Vagina (tissue), 2 donors: ENCODE results near the gene ZMIZ1. TPM values are rescaled to one million over a fixed set of nuclear protein-coding genes. Genes with fewer than 3 reads are reported as not detected.

ENCODE experiments used
- DNase-seq, 2 donors: peaks; one replicate each; pipeline ENCODE4 v3.0.0-alpha.2; 2017; ENCODE audit errors: extremely low spot score in 2 of 2
- H3K27ac ChIP-seq: fragments of 200-600 bp; sonication (generic); one replicate; pipeline ENCODE4 v1.5.1; 2019
- H3K27me3 ChIP-seq: fragments of 200-600 bp; sonication (generic); one replicate; pipeline ENCODE4 v1.5.1; 2019
- H3K36me3 ChIP-seq, 2 donors: fragments of 200-600 bp; sonication (generic); one replicate each; pipeline ENCODE4 v1.5.1; 2017 to 2019
- H3K4me1 ChIP-seq: fragments of 200-600 bp; sonication (generic); one replicate; pipeline ENCODE4 v1.5.1; 2019
- H3K4me3 ChIP-seq, 2 donors: fragments of 200-600 bp; sonication (generic); 1 replicate in 1 of 2; 2 replicates in 1 of 2; pipeline ENCODE4 v1.5.1; 2016 to 2019
- H3K9me3 ChIP-seq: fragments of 200-600 bp; sonication (generic); one replicate; pipeline ENCODE4 v1.5.1; 2019
- CTCF ChIP-seq, 3 experiments: fragments of 450-650 bp in 2 of 3; fragments of 200-600 bp in 1 of 3; sonication (generic) in 1 of 3; IDR thresholded peaks; one replicate each; pipeline ENCODE4 v1.5.1; 2017 to 2019; ENCODE audit warnings: antibody characterized with exemption in 3 of 3, mild to moderate bottlenecking in 2 of 3, moderate library complexity in 2 of 3
- POLR2A ChIP-seq, 2 donors: fragments of 450-650 bp; IDR thresholded peaks; one replicate each; pipeline ENCODE4 v1.6.1; 2017; ENCODE audit warnings: antibody characterized with exemption in 2 of 2, mild to moderate bottlenecking in 2 of 2, moderate library complexity in 2 of 2
- POLR2AphosphoS5 ChIP-seq, 2 donors: sonication (generic); formaldehyde crosslinking; IDR thresholded peaks; one replicate each; pipeline ENCODE4 v1.9.0; 2017; ENCODE audit warnings: antibody characterized with exemption in 2 of 2, mild to moderate bottlenecking in 2 of 2, low read depth in 1 of 2; ENCODE audit not compliant: insufficient read depth in 1 of 2
- intact Hi-C: fragments of 100-400 bp; cut with DNase I; formaldehyde crosslinking; loops from one replicate; pipeline ENCODE4 v1.15.1; 2023
- total RNA-seq: library from RNA; depleted of rRNA; stranded (reverse); fragments of >200 nt; gene quantifications from one replicate; pipeline ENCODE4 v1.2.3, GENCODE V29; 2016

Gene ZMIZ1
- total RNA-seq, 1 donor from 2014 or later = 61.4 TPM

GRCh38 chr10:79146611-79147130 lies 77.9 kb downstream of the ZMIZ1 start:
- Histone ChIP-seq H3K27ac (peak overlapping the region; percentile 88), H3K4me1 (peaks cover 97% of the 10 kb centered on the region), H3K9me3 (no peaks in the 10 kb centered on the region), H3K36me3 (no peaks in the 10 kb centered on the region), H3K27me3 (no peaks in the 10 kb centered on the region), H3K4me3 (no peak overlapping the region)
- intact Hi-C loops = loop anchor here (5.0 kb wide), 1 partner anchor 64 kb away; no protein-coding TSS in a partner anchor
- no peak for DNase-seq
- TF ChIP-seq CTCF (IDR thresholded peaks at IDR 0.05) (peak in 1 of 3 experiments; percentile 36), POLR2A (IDR thresholded peaks at IDR 0.05) (no peak), POLR2AphosphoS5 (IDR thresholded peaks at IDR 0.05; ENCODE audit: insufficient read depth in 1 of 2, low read depth in 1 of 2) (peak in 1 of 2 donors; percentile 73)

GRCh38 chr10:79147306-79147705 lies 78.5 kb downstream of the ZMIZ1 start:
- intact Hi-C loops = loop anchor here (5.0 kb wide), 1 partner anchor 65 kb away; no protein-coding TSS in a partner anchor
- peaks cover 100% of the 10 kb centered on the region for H3K4me1 ChIP-seq

GRCh38 chr10:79147796-79148451 lies 79.2 kb downstream of the ZMIZ1 start:
- H3K27ac ChIP-seq = peak overlapping the region; percentile 88
- no peaks in the 10 kb centered on the region for H3K9me3 ChIP-seq
- intact Hi-C loops = loop anchor here (5.0 kb wide), 1 partner anchor 66 kb away; no protein-coding TSS in a partner anchor
- TF ChIP-seq CTCF (IDR thresholded peaks at IDR 0.05) (no peak), POLR2A (IDR thresholded peaks at IDR 0.05) (no peak), POLR2AphosphoS5 (IDR thresholded peaks at IDR 0.05; ENCODE audit: insufficient read depth in 1 of 2, low read depth in 1 of 2) (no peak)
- H3K4me3 ChIP-seq = no peak overlapping the region
- no peaks in the 10 kb centered on the region for H3K27me3 ChIP-seq
- DNase-seq = no peak
- no peaks in the 10 kb centered on the region for H3K36me3 ChIP-seq
- H3K4me1 ChIP-seq = peaks cover 100% of the 10 kb centered on the region

More at GRCh38 chr10:79147306-79147705, 78.5 kb downstream of the ZMIZ1 start:
- H3K36me3 ChIP-seq = no peaks in the 10 kb centered on the region
- no peak overlapping the region for H3K4me3 ChIP-seq
- no peaks in the 10 kb centered on the region for H3K27me3 ChIP-seq
- H3K9me3 ChIP-seq = no peaks in the 10 kb centered on the region
- no peak for DNase-seq
- TF ChIP-seq POLR2A (IDR thresholded peaks at IDR 0.05) = no peak
- TF ChIP-seq CTCF (IDR thresholded peaks at IDR 0.05) = no peak
- TF ChIP-seq POLR2AphosphoS5 (IDR thresholded peaks at IDR 0.05; ENCODE audit: insufficient read depth in 1 of 2, low read depth in 1 of 2) = no peak
- H3K27ac ChIP-seq = peak overlapping the region; percentile 88

GRCh38 chr10:79148452-79149344 lies 79.9 kb downstream of the ZMIZ1 start:
- no peak for TF ChIP-seq POLR2A (IDR thresholded peaks at IDR 0.05)
- peak; percentile 39 to 44 for TF ChIP-seq POLR2AphosphoS5 (IDR thresholded peaks at IDR 0.05; ENCODE audit: insufficient read depth in 1 of 2, low read depth in 1 of 2)
- no peak for TF ChIP-seq CTCF (IDR thresholded peaks at IDR 0.05)
- no peak for DNase-seq
- Histone ChIP-seq H3K27me3 (no peaks in the 10 kb centered on the region), H3K4me1 (peaks cover 100% of the 10 kb centered on the region), H3K36me3 (no peaks in the 10 kb centered on the region), H3K4me3 (no peak overlapping the region), H3K27ac (peak overlapping the region; percentile 88), H3K9me3 (no peaks in the 10 kb centered on the region)
- intact Hi-C loops = loop anchor here (5.0 kb wide), 1 partner anchor 66 kb away; no protein-coding TSS in a partner anchor
